ENCODE results near the gene ACVR1.

Gene ACVR1

GRCh38 chr2:157785866-157786662, 90.1 kb downstream of the ACVR1 start:
- H3K4me1 ChIP-seq (ENCODE audit: control insufficient read depth in 2 of 2, insufficient read depth in 1 of 2, low read depth in 1 of 2, low read length in 2 of 2): peaks cover 8 to 11% of the 10 kb centered on the region in 2 donors
- no peak for DNase-seq (ENCODE audit: low spot score)
- WGBS, 2 donors (ENCODE audit: extremely low coverage in 2 of 2, insufficient read length in 2 of 2, insufficient replicate concordance in 1 of 2): no CpG with 5 or more reads among the region's 6 CpGs

GRCh38 chr2:157785200-157785599, 90.9 kb downstream of the ACVR1 start:
- H3K23ac ChIP-seq (ENCODE audit: low read depth, low read length, poor library complexity): no peak overlapping the region
- H3K18ac ChIP-seq (ENCODE audit: low read length): no peak overlapping the region
- no CpG with 5 or more reads among the region's 3 CpGs for WGBS, 2 donors (ENCODE audit: extremely low coverage in 2 of 2, insufficient read length in 2 of 2, insufficient replicate concordance in 1 of 2)
- no peak overlapping the region for H3K4me2 ChIP-seq (ENCODE audit: insufficient read depth, low read length, poor library complexity, severe bottlenecking)
- no peak overlapping the region for H2BK120ac ChIP-seq (ENCODE audit: low read depth, low read length)
- H3K4me1 ChIP-seq (ENCODE audit: control insufficient read depth in 2 of 2, insufficient read depth in 1 of 2, low read depth in 1 of 2, low read length in 2 of 2): peaks cover 3 to 5% of the 10 kb centered on the region in 2 donors
- H2BK12ac ChIP-seq (ENCODE audit: low read length): no peak overlapping the region
- peaks cover 1 to 2% of the 10 kb centered on the region in 2 donors for H3K36me3 ChIP-seq (replicated peaks in 1 of 2; ENCODE audit: control insufficient read depth in 2 of 2, insufficient read depth in 2 of 2, low read length in 2 of 2)
- no peak overlapping the region for H2BK15ac ChIP-seq (ENCODE audit: low read length)
- no peak overlapping the region for H4K8ac ChIP-seq (ENCODE audit: low read depth, low read length)
- no peak overlapping the region for H2BK5ac ChIP-seq (ENCODE audit: low read length)
- no peaks in the 10 kb centered on the region for H3K79me1 ChIP-seq (ENCODE audit: low read depth, low read length)
- no peaks in the 10 kb centered on the region for H3K9me3 ChIP-seq (replicated peaks in 1 of 2; ENCODE audit: control insufficient read depth in 2 of 2, insufficient read depth in 1 of 2, low read depth in 1 of 2, low read length in 2 of 2)
- H3K27ac ChIP-seq (replicated peaks; ENCODE audit: low read length): no peak overlapping the region
- H3K9ac ChIP-seq (ENCODE audit: low read depth, low read length, poor library complexity): no peak overlapping the region
- no peak for DNase-seq (ENCODE audit: low spot score)
- H3K27me3 ChIP-seq (ENCODE audit: control insufficient read depth in 3 of 3, insufficient read depth in 3 of 3, low read depth in 1 of 3, low read length in 3 of 3): no peaks in the 10 kb centered on the region
- H3K4me3 ChIP-seq (ENCODE audit: low read length in 2 of 2): no peak overlapping the region
- no peak overlapping the region for H4K91ac ChIP-seq (ENCODE audit: low read depth, low read length, poor library complexity)
- no peak overlapping the region for H2AK5ac ChIP-seq (ENCODE audit: low read depth, low read length)
- H3K14ac ChIP-seq (ENCODE audit: low read length): no peak overlapping the region
- no peak overlapping the region for H3K4ac ChIP-seq (ENCODE audit: low read length)
- no peak overlapping the region for H2AFZ ChIP-seq (ENCODE audit: low read length)

More at GRCh38 chr2:157785866-157786662, 90.1 kb downstream of the ACVR1 start:
- H2BK15ac ChIP-seq (ENCODE audit: low read length): no peak overlapping the region
- no peak overlapping the region for H3K9ac ChIP-seq (ENCODE audit: low read depth, low read length, poor library complexity)
- no peaks in the 10 kb centered on the region for H3K79me1 ChIP-seq (ENCODE audit: low read depth, low read length)
- no peaks in the 10 kb centered on the region for H3K27me3 ChIP-seq (ENCODE audit: control insufficient read depth in 3 of 3, insufficient read depth in 3 of 3, low read depth in 1 of 3, low read length in 3 of 3)
- no peak overlapping the region for H3K4ac ChIP-seq (ENCODE audit: low read length)
- H4K91ac ChIP-seq (ENCODE audit: low read depth, low read length, poor library complexity): no peak overlapping the region
- H3K14ac ChIP-seq (ENCODE audit: low read length): no peak overlapping the region
- H2BK12ac ChIP-seq (ENCODE audit: low read length): no peak overlapping the region
- no peak overlapping the region for H3K27ac ChIP-seq (replicated peaks; ENCODE audit: low read length)
- no peak overlapping the region for H3K23ac ChIP-seq (ENCODE audit: low read depth, low read length, poor library complexity)
- H3K18ac ChIP-seq (ENCODE audit: low read length): no peak overlapping the region
- no peaks in the 10 kb centered on the region for H3K9me3 ChIP-seq (replicated peaks in 1 of 2; ENCODE audit: control insufficient read depth in 2 of 2, insufficient read depth in 1 of 2, low read depth in 1 of 2, low read length in 2 of 2)
- H2BK5ac ChIP-seq (ENCODE audit: low read length): no peak overlapping the region
- no peaks in the 10 kb centered on the region for H3K36me3 ChIP-seq (replicated peaks in 1 of 2; ENCODE audit: control insufficient read depth in 2 of 2, insufficient read depth in 2 of 2, low read length in 2 of 2)
- no peak overlapping the region for H3K4me3 ChIP-seq (ENCODE audit: low read length in 2 of 2)
- no peak overlapping the region for H4K8ac ChIP-seq (ENCODE audit: low read depth, low read length)
- no peak overlapping the region for H3K4me2 ChIP-seq (ENCODE audit: insufficient read depth, low read length, poor library complexity, severe bottlenecking)
- H2AFZ ChIP-seq (ENCODE audit: low read length): no peak overlapping the region
- H2AK5ac ChIP-seq (ENCODE audit: low read depth, low read length): no peak overlapping the region
- no peak overlapping the region for H2BK120ac ChIP-seq (ENCODE audit: low read depth, low read length)

GRCh38 chr2:157784823-157785175, 91.3 kb downstream of the ACVR1 start:
- H3K36me3 ChIP-seq (replicated peaks in 1 of 2; ENCODE audit: control insufficient read depth in 2 of 2, insufficient read depth in 2 of 2, low read length in 2 of 2): peaks cover 2 to 6% of the 10 kb centered on the region in 2 donors
- H3K23ac ChIP-seq (ENCODE audit: low read depth, low read length, poor library complexity): no peak overlapping the region
- no peak overlapping the region for H3K4me3 ChIP-seq (ENCODE audit: low read length in 2 of 2)
- H3K4me1 ChIP-seq (ENCODE audit: control insufficient read depth in 2 of 2, insufficient read depth in 1 of 2, low read depth in 1 of 2, low read length in 2 of 2): peaks cover 0 to under 1% of the 10 kb centered on the region in 2 donors
- H3K18ac ChIP-seq (ENCODE audit: low read length): no peak overlapping the region
- H3K27me3 ChIP-seq (ENCODE audit: control insufficient read depth in 3 of 3, insufficient read depth in 3 of 3, low read depth in 1 of 3, low read length in 3 of 3): no peaks in the 10 kb centered on the region
- no peak overlapping the region for H4K91ac ChIP-seq (ENCODE audit: low read depth, low read length, poor library complexity)
- H3K9me3 ChIP-seq (replicated peaks in 1 of 2; ENCODE audit: control insufficient read depth in 2 of 2, insufficient read depth in 1 of 2, low read depth in 1 of 2, low read length in 2 of 2): no peaks in the 10 kb centered on the region
- no CpG with 5 or more reads among the region's 5 CpGs for WGBS, 2 donors (ENCODE audit: extremely low coverage in 2 of 2, insufficient read length in 2 of 2, insufficient replicate concordance in 1 of 2)
- no peak overlapping the region for H3K4me2 ChIP-seq (ENCODE audit: insufficient read depth, low read length, poor library complexity, severe bottlenecking)
- no peak overlapping the region for H4K8ac ChIP-seq (ENCODE audit: low read depth, low read length)
- no peak overlapping the region for H2BK12ac ChIP-seq (ENCODE audit: low read length)
- no peak for DNase-seq (ENCODE audit: low spot score)
- H3K79me1 ChIP-seq (ENCODE audit: low read depth, low read length): no peaks in the 10 kb centered on the region
- no peak overlapping the region for H3K4ac ChIP-seq (ENCODE audit: low read length)
- no peak overlapping the region for H3K9ac ChIP-seq (ENCODE audit: low read depth, low read length, poor library complexity)
- no peak overlapping the region for H2AK5ac ChIP-seq (ENCODE audit: low read depth, low read length)
- H2BK5ac ChIP-seq (ENCODE audit: low read length): no peak overlapping the region
- H2BK120ac ChIP-seq (ENCODE audit: low read depth, low read length): no peak overlapping the region
- no peak overlapping the region for H2BK15ac ChIP-seq (ENCODE audit: low read length)
- no peak overlapping the region for H3K27ac ChIP-seq (replicated peaks; ENCODE audit: low read length)
- no peak overlapping the region for H3K14ac ChIP-seq (ENCODE audit: low read length)
- no peak overlapping the region for H2AFZ ChIP-seq (ENCODE audit: low read length)

- WGBS, 2 donors (ENCODE audit: extremely low coverage in 2 of 2, insufficient read length in 2 of 2, insufficient replicate concordance in 1 of 2): no CpG with 5 or more reads among the region's 11 CpGs
- H3K27me3 ChIP-seq (ENCODE audit: control insufficient read depth in 3 of 3, insufficient read depth in 3 of 3, low read depth in 1 of 3, low read length in 3 of 3): no peaks in the 10 kb centered on the region
- H2AK5ac ChIP-seq (ENCODE audit: low read depth, low read length): no peak overlapping the region
- H3K27ac ChIP-seq (replicated peaks; ENCODE audit: low read length): no peak overlapping the region
- DNase-seq (ENCODE audit: low spot score): no peak
- no peak overlapping the region for H2BK120ac ChIP-seq (ENCODE audit: low read depth, low read length)
- H3K9me3 ChIP-seq (replicated peaks in 1 of 2; ENCODE audit: control insufficient read depth in 2 of 2, insufficient read depth in 1 of 2, low read depth in 1 of 2, low read length in 2 of 2): no peaks in the 10 kb centered on the region
- H4K8ac ChIP-seq (ENCODE audit: low read depth, low read length): no peak overlapping the region
- H4K91ac ChIP-seq (ENCODE audit: low read depth, low read length, poor library complexity): no peak overlapping the region
- H2AFZ ChIP-seq (ENCODE audit: low read length): no peak overlapping the region
- H3K4me2 ChIP-seq (ENCODE audit: insufficient read depth, low read length, poor library complexity, severe bottlenecking): no peak overlapping the region
- no peak overlapping the region for H2BK5ac ChIP-seq (ENCODE audit: low read length)
- H3K18ac ChIP-seq (ENCODE audit: low read length): no peak overlapping the region
- no peak overlapping the region for H3K23ac ChIP-seq (ENCODE audit: low read depth, low read length, poor library complexity)
- no peak overlapping the region for H2BK12ac ChIP-seq (ENCODE audit: low read length)
- no peaks in the 10 kb centered on the region for H3K4me1 ChIP-seq (ENCODE audit: control insufficient read depth in 2 of 2, insufficient read depth in 1 of 2, low read depth in 1 of 2, low read length in 2 of 2)
- H3K14ac ChIP-seq (ENCODE audit: low read length): no peak overlapping the region
- H2BK15ac ChIP-seq (ENCODE audit: low read length): no peak overlapping the region
- no peak overlapping the region for H3K4me3 ChIP-seq (ENCODE audit: low read length in 2 of 2)
- H3K9ac ChIP-seq (ENCODE audit: low read depth, low read length, poor library complexity): no peak overlapping the region
- no peak overlapping the region for H3K4ac ChIP-seq (ENCODE audit: low read length)
- H3K79me1 ChIP-seq (ENCODE audit: low read depth, low read length): no peaks in the 10 kb centered on the region
- H3K36me3 ChIP-seq (replicated peaks in 1 of 2; ENCODE audit: control insufficient read depth in 2 of 2, insufficient read depth in 2 of 2, low read length in 2 of 2): peaks cover 2 to 9% of the 10 kb centered on the region in 2 donors
Observed at GRCh38 chr2:157784169-157784822, 91.8 kb downstream of the ACVR1 start.
